ENCODE results near the gene HS3ST2. TPM values are rescaled to one million over a fixed set of nuclear protein-coding genes. Genes with fewer than 3 reads are reported as not detected.

HS3ST2 gene
- total RNA-seq, 1 experiment from 2014 or later = not detected

DNA sequence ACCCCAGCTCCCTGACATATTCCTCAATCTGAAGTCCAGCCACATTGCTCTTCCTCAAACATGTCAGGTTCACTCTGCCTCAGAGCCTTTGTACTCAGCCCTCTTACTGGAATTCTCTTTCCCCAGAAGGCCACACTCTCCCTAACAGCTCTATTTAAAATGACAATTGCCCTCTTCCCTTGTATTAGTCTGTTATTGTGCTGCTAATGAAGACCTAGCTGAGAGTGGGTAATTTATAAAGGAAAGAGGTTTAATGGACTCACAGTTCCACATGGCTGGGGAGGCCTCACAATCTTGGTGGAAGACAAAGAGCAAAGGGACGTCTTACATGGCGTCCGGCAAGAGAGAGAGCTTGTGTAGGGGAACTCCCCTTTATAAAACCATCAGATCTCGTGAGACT, 46.0 kb downstream of the HS3ST2 start:
- Mint-ChIP-seq H3K9me3 (ENCODE audit: unreplicated experiment) (no peaks in the 10 kb centered on the region), H3K4me1 (ENCODE audit: low read depth, unreplicated experiment) (no peaks in the 10 kb centered on the region), H3K27me3 (ENCODE audit: insufficient read depth, unreplicated experiment) (peaks cover 12% of the 10 kb centered on the region), H3K36me3 (ENCODE audit: insufficient read depth, unreplicated experiment) (no peaks in the 10 kb centered on the region), H3K4me3 (ENCODE audit: unreplicated experiment) (no peak overlapping the region), H3K27ac (ENCODE audit: unreplicated experiment) (no peak overlapping the region)
- no peaks in the 10 kb centered on the region for H3K36me3 ChIP-seq (ENCODE audit: control insufficient read depth, insufficient read depth, low read length)
- TF ChIP-seq, protein P1, sequence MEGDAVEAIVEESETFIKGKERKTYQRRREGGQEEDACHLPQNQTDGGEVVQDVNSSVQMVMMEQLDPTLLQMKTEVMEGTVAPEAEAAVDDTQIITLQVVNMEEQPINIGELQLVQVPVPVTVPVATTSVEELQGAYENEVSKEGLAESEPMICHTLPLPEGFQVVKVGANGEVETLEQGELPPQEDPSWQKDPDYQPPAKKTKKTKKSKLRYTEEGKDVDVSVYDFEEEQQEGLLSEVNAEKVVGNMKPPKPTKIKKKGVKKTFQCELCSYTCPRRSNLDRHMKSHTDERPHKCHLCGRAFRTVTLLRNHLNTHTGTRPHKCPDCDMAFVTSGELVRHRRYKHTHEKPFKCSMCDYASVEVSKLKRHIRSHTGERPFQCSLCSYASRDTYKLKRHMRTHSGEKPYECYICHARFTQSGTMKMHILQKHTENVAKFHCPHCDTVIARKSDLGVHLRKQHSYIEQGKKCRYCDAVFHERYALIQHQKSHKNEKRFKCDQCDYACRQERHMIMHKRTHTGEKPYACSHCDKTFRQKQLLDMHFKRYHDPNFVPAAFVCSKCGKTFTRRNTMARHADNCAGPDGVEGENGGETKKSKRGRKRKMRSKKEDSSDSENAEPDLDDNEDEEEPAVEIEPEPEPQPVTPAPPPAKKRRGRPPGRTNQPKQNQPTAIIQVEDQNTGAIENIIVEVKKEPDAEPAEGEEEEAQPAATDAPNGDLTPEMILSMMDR (IDR thresholded peaks at IDR 0.05; ENCODE audit: insufficient read depth in 1 of 2, low read depth in 1 of 2, low read length in 1 of 2, severe bottlenecking in 1 of 2, unreplicated experiment in 1 of 2) = no peak
- no peaks in the 10 kb centered on the region for H3K9me3 ChIP-seq
- H3K4me3 ChIP-seq (ENCODE audit: low read depth, low read length) = no peak overlapping the region
- ChIA-PET POLR2A (no interaction called here), CTCF (no interaction called here)
- no peaks in the 10 kb centered on the region for H3K27me3 ChIP-seq (replicated peaks; ENCODE audit: control insufficient read depth, insufficient read depth, low read length)
- BruUV-seq (replicated peaks) = no TSS peak
- intact Hi-C loops (cut with micrococcal nuclease; ENCODE audit: unreplicated experiment) = no loop called here
- H3K4me1 ChIP-seq = no peaks in the 10 kb centered on the region
- no peak for DNase-seq

DNA sequence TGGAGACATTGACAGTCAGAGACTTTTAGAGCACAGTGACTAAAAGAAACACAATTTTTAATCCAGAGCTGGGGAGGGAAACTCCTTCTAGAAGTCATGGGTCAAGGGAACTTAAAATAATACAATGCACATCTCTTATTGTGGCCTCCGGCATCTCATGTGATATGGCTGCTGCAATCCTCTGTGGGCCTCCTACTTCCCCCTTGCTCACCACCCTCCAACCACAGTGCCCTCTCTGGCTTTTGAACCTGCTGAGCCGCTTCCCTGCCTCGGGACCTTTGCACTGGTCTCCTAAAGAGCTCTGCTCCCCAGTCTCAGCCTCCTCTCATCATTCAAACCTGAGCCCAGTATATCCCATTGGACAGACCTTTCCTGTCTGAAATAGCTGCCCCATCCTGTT, 47.6 kb downstream of the HS3ST2 start:
- no peak for DNase-seq
- H3K4me1 Mint-ChIP-seq (ENCODE audit: low read depth, unreplicated experiment) = no peaks in the 10 kb centered on the region
- ChIA-PET CTCF (no interaction called here), POLR2A (no interaction called here)
- intact Hi-C loops (cut with micrococcal nuclease; ENCODE audit: unreplicated experiment) = no loop called here
- H3K27me3 Mint-ChIP-seq (ENCODE audit: insufficient read depth, unreplicated experiment) = peaks cover 8% of the 10 kb centered on the region
- BruUV-seq (replicated peaks) = no TSS peak
- no peaks in the 10 kb centered on the region for H3K27me3 ChIP-seq (replicated peaks; ENCODE audit: control insufficient read depth, insufficient read depth, low read length)
- H3K36me3 ChIP-seq (ENCODE audit: control insufficient read depth, insufficient read depth, low read length) = no peaks in the 10 kb centered on the region
- H3K4me1 ChIP-seq = no peaks in the 10 kb centered on the region
- H3K4me3 Mint-ChIP-seq (ENCODE audit: unreplicated experiment) = no peak overlapping the region
- TF ChIP-seq, protein P1 (IDR thresholded peaks at IDR 0.05; ENCODE audit: insufficient read depth in 1 of 2, low read depth in 1 of 2, low read length in 1 of 2, severe bottlenecking in 1 of 2, unreplicated experiment in 1 of 2) = no peak
- H3K36me3 Mint-ChIP-seq (ENCODE audit: insufficient read depth, unreplicated experiment) = no peaks in the 10 kb centered on the region
- H3K9me3 ChIP-seq = no peaks in the 10 kb centered on the region
- no peak overlapping the region for H3K27ac Mint-ChIP-seq (ENCODE audit: unreplicated experiment)
- no peaks in the 10 kb centered on the region for H3K9me3 Mint-ChIP-seq (ENCODE audit: unreplicated experiment)
- no peak overlapping the region for H3K4me3 ChIP-seq (ENCODE audit: low read depth, low read length)

- Mint-ChIP-seq H3K27ac (ENCODE audit: unreplicated experiment) (no peak overlapping the region), H3K27me3 (ENCODE audit: insufficient read depth, unreplicated experiment) (peaks cover 8% of the 10 kb centered on the region), H3K4me3 (ENCODE audit: unreplicated experiment) (no peak overlapping the region), H3K36me3 (ENCODE audit: insufficient read depth, unreplicated experiment) (no peaks in the 10 kb centered on the region), H3K9me3 (ENCODE audit: unreplicated experiment) (no peaks in the 10 kb centered on the region), H3K4me1 (ENCODE audit: low read depth, unreplicated experiment) (no peaks in the 10 kb centered on the region)
- intact Hi-C loops (cut with micrococcal nuclease; ENCODE audit: unreplicated experiment) = no loop called here
- no peaks in the 10 kb centered on the region for H3K36me3 ChIP-seq (ENCODE audit: control insufficient read depth, insufficient read depth, low read length)
- no peaks in the 10 kb centered on the region for H3K4me1 ChIP-seq
- no peaks in the 10 kb centered on the region for H3K27me3 ChIP-seq (replicated peaks; ENCODE audit: control insufficient read depth, insufficient read depth, low read length)
- DNase-seq = no peak
- no peak overlapping the region for H3K4me3 ChIP-seq (ENCODE audit: low read depth, low read length)
- no TSS peak for BruUV-seq (replicated peaks)
- TF ChIP-seq, protein P1 (IDR thresholded peaks at IDR 0.05; ENCODE audit: insufficient read depth in 1 of 2, low read depth in 1 of 2, low read length in 1 of 2, severe bottlenecking in 1 of 2, unreplicated experiment in 1 of 2) = no peak
- ChIA-PET CTCF (no interaction called here), POLR2A (no interaction called here)
- no peaks in the 10 kb centered on the region for H3K9me3 ChIP-seq
These were observed 48.1 kb downstream of the HS3ST2 start for GRCh38 chr16:22862046-22862445.

All from Caco-2 (cell line).